SH-SY5Y (cell line): Measurements from ENCODE around the gene CREB3L2.

Experiments
- GATA2 ChIP-seq: IDR thresholded peaks from 2 replicates; pipeline ENCODE4 v1.6.1; 2011; ENCODE audit warnings: mild to moderate bottlenecking, low read depth, low read length
- GATA3 ChIP-seq: IDR thresholded peaks from 2 replicates; pipeline ENCODE4 v1.6.1; 2011; ENCODE audit warnings: low read depth, mild to moderate bottlenecking, low read length, moderate library complexity

DNA sequence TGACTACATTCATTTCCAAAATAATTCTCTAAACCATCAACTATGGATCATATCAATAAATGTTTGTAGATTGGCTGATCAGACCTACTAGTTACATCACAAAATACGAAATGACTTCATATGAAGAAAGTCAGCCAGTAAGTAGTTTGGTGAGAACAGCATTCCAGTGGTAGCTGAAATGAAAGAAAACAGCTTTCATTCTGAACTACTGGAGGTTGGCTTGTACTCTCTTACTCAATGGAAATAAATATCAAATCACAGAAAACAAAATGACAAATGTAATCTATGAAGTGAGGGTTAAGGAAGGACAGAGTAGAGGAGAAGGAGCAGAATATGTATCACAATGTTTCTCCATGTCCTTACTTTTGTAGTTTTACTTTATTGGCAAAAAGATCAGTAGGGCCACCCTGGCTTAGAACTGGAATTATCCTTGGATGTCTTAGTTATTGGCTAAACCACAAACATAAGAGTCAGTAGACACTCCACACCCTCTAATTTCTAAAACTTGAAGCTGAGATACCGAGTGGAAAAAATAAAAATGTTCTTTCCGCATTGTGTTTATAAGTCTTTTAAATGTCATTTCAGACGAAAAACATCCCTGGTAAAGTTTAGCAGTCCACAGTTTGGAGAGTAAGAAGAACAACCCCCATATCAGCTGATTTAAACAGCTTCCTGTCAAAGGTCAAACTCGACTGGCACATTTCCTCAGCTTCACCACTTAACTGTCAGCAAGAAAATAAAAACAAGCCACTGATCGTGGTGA, 81.1 kb downstream of the CREB3L2 start:
- TF ChIP-seq GATA2 (no peak), GATA3 (no peak)
